22Rv1 (cell line): Measurements from ENCODE around the gene PRKCQ.

Experiments
- H3K27ac ChIP-seq: fragments of 450-650 bp; 2 replicates; pipeline ENCODE4 v1.5.1; 2017
- CTCF ChIP-seq: fragments of 450-650 bp; IDR thresholded peaks from 2 replicates; pipeline ENCODE4 v1.5.1; 2017; ENCODE audit warnings: mild to moderate bottlenecking
- ZFX ChIP-seq: fragments of 450-650 bp; IDR thresholded peaks from 2 replicates; pipeline ENCODE4 v1.6.1; 2017; ENCODE audit warnings: antibody characterized with exemption, borderline replicate concordance

The PRKCQ gene

DNA sequence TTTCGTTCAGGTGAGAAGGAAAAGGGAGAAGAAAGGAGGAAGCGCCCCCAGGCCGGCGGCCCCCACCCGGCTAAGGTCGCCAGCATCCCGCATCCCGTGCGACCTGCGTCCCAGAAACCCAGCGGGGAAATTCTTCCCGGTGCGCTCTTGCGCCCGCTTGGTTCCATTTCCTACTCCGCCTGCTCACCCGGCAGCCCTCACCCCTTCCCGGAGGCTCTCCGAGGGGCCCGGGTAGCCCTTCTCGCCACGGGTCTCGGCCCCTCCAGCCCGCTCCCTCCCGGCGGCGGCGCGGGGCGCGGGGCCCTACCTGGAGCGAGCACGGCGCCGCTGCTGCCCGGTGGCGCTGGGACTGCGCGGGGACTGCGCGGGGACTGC, at the start of gene PRKCQ:
Gene PRKCQ, minus strand, starts transcription at position 373 of the 375 bp plus-strand sequence. CDS start 65,141 bp downstream, outside the sequence.
- no peak for TF ChIP-seq ZFX
- TF ChIP-seq CTCF: no peak
- H3K27ac ChIP-seq: no peak within 1 kb of the TSS

DNA sequence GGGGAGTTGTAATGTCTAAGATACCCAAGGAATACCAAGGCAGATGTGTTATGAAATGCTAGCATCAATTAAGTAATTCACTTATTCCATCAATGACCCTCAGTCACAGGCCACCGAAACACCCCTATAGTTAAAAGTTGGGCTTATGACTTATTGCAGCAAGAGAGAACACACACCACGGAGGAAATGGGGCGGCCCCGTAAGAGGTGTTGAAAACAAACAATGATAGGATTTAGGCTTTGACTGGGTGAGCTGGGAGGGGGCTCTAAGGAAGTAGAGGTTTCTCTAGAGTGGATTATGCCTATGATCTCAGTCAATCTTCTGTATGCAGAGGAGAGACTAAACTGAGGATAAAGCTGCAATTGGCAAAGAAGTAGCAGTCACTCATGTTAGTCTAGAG, 45.4 kb upstream of the PRKCQ start:
- no peak for TF ChIP-seq CTCF
- TF ChIP-seq ZFX: no peak
- no peak overlapping the region for H3K27ac ChIP-seq

DNA sequence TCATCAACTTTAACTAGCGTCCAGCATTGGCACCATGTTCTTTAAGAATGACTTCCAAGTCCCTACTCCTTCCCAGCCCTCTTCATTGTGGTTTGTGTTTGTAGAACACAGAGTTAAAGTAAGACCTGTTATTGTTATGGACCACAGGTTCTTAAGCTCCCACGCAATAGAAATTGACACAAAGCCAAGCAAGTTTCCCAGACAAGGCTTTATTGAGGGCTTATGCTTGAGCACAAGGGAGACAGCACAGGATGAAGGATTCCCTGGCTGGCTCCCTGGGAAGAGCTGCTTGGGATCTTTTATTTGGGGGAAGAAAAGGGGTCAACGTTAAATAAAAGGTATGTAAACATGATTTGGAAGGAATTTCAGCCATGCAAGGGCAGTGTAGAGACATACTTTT, 44.3 kb upstream of the PRKCQ start:
- H3K27ac ChIP-seq: no peak overlapping the region
- TF ChIP-seq ZFX (no peak), CTCF (no peak)

DNA sequence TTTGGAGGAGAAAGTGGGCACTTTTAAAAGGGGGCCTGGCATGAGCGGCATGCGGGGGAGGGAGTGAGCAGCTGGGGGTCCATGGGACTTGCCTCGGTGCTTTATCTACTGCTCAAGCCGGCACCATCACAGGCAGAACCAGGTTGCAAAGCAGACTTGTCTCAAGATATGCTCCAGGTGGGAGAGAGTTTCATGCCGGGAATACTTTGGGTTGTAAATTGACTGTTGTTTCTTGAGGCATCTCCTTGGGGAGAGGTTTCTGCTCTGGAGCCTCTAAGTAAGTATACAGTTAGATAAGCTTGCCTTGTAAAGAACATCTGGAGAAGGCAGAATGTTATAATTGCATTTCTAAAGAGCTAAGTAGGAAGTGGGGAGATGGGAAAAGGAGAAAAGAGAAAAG, 42.8 kb upstream of the PRKCQ start:
- no peak overlapping the region for H3K27ac ChIP-seq
- TF ChIP-seq ZFX: no peak
- no peak for TF ChIP-seq CTCF

DNA sequence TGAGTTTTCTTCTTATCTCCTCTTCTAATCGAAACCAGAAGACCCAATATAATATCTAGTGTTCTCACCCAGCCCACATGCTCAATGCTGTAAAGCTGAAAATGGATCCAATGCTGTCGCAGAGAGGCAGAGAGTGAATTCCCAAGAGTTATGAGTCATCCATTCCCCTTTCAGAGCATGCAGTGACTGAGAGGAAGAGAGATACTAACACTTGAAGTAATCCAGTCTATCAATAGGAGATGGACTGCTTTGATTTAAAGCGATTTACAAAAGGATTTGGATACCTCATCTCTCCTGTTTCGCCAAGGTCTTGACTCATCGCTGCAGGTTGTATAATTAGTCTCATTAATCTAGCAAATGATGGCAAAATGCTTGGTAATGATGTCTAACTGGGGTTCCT, 41.5 kb upstream of the PRKCQ start:
- no peak for TF ChIP-seq CTCF
- TF ChIP-seq ZFX: no peak
- no peak overlapping the region for H3K27ac ChIP-seq

DNA sequence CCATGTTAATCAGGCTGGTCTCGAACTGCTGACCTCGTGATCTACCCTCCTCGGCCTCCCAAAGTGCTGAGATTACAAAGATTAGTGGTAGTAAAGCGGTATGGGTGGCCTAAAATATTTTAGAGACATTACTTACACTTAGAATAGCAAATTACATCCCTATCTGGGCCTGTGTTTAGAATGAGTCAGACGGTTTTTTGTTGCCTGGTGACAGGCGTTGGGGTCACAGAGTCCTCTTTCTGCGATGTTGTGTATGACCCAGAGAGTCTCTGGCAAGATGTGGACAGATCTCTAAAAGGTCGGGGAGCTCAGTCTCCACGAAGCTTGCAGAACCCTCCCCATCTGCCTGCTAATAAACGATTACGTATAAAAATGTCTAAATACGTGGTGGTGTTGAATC, 39.6 kb upstream of the PRKCQ start:
- no peak overlapping the region for H3K27ac ChIP-seq
- no peak for TF ChIP-seq CTCF
- no peak for TF ChIP-seq ZFX

GRCh38 chr10:6618340-6618739, 38.3 kb upstream of the PRKCQ start:
- TF ChIP-seq ZFX (no peak), CTCF (no peak)

More at GRCh38 chr10:6618340-6618739, 38.3 kb upstream of the PRKCQ start:
- H3K27ac ChIP-seq: no peak overlapping the region
